Astrocyte of the spinal cord (primary cell): ENCODE measurements around the gene PPT2.

ENCODE experiments used
- DNase-seq: peaks from one replicate; pipeline ENCODE4 v3.0.0; 2011; ENCODE audit warnings: low read depth, low spot score
- H3K4me3 ChIP-seq: 2 replicates; pipeline ENCODE4 v1.5.1; 2011; ENCODE audit warnings: low read depth, mild to moderate bottlenecking, low read length, moderate library complexity
- in situ Hi-C: cut with HindIII; loops from 2 replicates; pipeline ENCODE4 v1.10.0; 2017; ENCODE audit warnings: low sequenced_read_pairs
- TF ChIP-seq, protein P1 (sequence below): IDR thresholded peaks from 2 replicates; pipeline ENCODE4 v1.5.1; 2012; ENCODE audit warnings: low read depth, mild to moderate bottlenecking, low read length, inconsistent platforms

PPT2 gene

DNA sequence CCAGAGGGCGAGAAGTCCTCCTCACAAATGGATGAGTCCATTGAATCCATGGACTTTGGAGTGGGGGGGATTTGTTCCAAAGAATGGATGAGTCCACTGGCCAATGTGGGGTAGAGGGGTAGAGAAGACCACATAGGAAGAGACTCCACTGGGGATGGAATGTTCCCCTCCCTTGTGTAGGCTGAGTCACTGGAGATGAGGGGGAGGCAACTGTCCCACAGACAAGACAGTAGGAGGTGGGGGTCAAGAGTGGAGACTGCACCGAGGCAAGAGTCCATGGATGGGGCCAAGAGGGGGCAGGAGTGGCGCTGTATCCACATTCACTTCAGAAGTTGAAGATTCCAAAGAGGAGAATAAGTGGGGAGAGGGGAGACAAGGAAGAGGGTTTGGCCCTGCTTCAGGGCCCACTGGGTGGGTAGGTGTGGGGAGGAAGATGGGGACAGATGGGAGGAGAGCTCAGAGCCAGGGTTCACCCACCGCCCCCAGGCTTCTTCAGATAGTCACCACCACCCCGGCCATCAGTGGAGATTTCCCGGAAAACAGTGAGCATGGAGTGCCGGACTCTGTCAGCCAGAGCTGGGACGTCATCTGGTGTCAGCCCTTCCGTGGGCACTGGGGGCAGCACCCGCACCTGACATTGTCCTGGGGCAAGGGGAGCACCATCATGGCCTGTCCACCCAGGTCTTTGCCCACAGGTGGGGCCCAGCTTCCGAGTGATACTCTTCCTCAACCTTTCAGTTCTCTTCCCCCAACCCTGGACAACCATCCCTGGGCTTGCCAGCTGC lies 15.1 kb downstream of the PPT2 start:
- no peak overlapping the region for H3K4me3 ChIP-seq
- DNase-seq = no peak
- TF ChIP-seq, protein P1, sequence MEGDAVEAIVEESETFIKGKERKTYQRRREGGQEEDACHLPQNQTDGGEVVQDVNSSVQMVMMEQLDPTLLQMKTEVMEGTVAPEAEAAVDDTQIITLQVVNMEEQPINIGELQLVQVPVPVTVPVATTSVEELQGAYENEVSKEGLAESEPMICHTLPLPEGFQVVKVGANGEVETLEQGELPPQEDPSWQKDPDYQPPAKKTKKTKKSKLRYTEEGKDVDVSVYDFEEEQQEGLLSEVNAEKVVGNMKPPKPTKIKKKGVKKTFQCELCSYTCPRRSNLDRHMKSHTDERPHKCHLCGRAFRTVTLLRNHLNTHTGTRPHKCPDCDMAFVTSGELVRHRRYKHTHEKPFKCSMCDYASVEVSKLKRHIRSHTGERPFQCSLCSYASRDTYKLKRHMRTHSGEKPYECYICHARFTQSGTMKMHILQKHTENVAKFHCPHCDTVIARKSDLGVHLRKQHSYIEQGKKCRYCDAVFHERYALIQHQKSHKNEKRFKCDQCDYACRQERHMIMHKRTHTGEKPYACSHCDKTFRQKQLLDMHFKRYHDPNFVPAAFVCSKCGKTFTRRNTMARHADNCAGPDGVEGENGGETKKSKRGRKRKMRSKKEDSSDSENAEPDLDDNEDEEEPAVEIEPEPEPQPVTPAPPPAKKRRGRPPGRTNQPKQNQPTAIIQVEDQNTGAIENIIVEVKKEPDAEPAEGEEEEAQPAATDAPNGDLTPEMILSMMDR = no peak
- in situ Hi-C loops = no loop called here

DNA sequence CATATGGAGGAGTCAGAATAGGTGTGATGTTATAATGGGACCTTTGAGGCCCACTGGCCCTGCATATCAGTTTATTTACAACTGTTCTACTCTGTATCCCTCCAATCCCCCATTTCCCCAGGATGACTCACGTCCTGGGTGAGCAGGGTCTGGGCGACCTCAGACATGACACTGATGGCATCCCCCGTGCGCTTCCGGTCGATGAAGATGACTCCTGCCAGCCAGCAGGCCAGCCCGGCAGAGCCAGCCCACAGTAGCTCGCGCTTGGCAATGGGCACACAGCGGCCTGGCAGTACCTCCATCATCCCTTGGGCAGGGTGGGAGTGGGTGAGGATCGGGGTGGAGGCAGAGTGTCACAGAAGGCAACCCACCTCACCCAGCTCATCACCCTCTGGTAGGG lies 16.4 kb downstream of the PPT2 start:
- in situ Hi-C loops = no loop called here
- H3K4me3 ChIP-seq = no peak overlapping the region
- DNase-seq = no peak
- TF ChIP-seq, protein P1 = no peak

- in situ Hi-C loops = no loop called here
- TF ChIP-seq, protein P1 = no peak
- DNase-seq = no peak
- H3K4me3 ChIP-seq = no peak overlapping the region
These were observed 17.3 kb downstream of the PPT2 start for GRCh38 chr6:32171234-32171633.

DNA sequence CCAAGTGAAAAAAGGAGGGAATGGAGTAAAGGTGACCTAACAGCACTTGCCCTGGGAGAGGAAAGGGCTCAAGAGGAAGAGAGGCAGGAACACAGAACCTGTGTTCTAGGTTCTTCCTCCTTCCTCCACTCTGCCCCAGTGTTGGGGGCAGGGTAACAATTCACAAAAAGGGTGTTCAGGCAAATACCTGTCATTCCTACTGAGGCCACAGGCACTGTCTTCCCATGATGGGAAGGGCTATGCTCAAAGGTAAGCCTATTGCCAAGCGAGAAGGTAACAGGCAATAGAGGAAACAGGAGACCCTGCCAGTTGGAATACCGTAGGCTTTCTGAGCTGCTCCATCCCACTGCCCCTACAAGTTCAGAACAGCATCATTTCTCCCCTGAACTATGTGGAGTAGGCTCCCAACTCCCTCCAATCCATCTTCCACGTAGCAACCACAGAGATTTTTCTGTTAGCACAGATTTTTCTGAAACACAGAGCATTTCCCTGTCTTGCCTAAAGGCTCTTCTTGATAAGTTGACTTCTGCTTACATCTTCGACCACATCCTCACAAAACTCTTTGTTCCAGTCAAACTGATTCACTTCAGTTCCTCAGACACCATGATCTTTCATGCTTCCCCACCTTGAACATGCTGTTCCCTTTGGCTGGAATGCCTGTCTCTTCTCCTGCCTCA lies 19.2 kb downstream of the PPT2 start:
- in situ Hi-C loops = no loop called here
- H3K4me3 ChIP-seq = no peak overlapping the region
- no peak for DNase-seq
- TF ChIP-seq, protein P1 = no peak

DNA sequence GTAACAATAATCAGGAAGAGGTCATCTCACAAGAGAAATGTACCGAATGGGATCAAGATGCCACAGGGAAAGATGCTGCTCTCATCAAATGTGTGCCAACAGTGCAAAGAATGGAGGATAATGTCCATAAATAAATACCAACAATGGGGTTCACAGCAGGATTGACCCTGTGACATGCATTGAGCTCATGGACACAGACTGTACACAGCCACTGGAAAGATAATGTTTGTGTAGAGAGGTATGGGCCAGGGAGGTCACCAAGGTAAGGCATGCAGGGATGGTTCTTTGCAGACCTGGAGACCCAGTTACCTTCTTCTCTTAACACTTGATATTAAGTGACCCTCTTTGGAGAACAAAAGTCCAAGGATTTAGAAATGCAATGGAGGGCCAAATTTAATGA lies 20.5 kb downstream of the PPT2 start:
- TF ChIP-seq, protein P1 = no peak
- in situ Hi-C loops = no loop called here
- no peak overlapping the region for H3K4me3 ChIP-seq

GRCh38 chr6:32175322-32175710 lies 21.4 kb downstream of the PPT2 start:
- peak overlapping the region; percentile 98 for H3K4me3 ChIP-seq

More for the DNA sequence above, 20.5 kb downstream of the PPT2 start:
- DNase-seq = no peak

More at GRCh38 chr6:32175322-32175710, 21.4 kb downstream of the PPT2 start:
- TF ChIP-seq, protein P1 = no peak
- in situ Hi-C loops = no loop called here
- no peak for DNase-seq
